ENCODE results near the gene CRTAC1. TPM values are rescaled to one million over a fixed set of nuclear protein-coding genes. Genes with fewer than 3 reads are reported as not detected.
A peak's percentile ranks its signal among the peaks of the same experiment; 100 is the strongest.

Gene CRTAC1
- polyA plus RNA-seq, 1 of the 3 experiments (the other 2 are of a cell fraction): 0.05 TPM

DNA sequence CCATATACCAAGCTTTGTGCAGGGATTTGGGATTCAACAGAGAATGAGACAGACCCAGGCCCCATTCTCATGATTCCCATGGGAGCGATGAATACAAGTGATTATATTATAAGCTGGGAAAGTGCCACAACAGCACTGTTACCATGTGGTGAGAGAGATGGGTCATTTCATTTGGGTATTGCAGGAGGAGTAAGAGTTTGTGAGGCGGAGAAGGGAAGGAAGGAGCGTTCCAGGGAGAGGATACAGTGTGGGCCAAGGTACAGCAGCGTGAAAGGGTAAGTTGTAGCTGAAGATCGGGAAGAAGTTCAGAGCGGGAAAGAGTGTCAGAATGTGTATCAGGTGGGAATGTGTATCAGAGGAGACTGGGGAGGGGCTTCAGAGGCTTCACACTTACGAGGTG, 142.3 kb downstream of the CRTAC1 start:
- Histone ChIP-seq H3K9me2 (no peaks in the 10 kb centered on the region), H3K4me1 (ENCODE audit: control insufficient read depth in 1 of 2, insufficient read depth in 2 of 2, low read depth in 1 of 2, low read length in 1 of 2) (peaks cover 5 to 22% of the 10 kb centered on the region in 2 experiments; a peak in 2 of 4 replicates), H2AFZ (ENCODE audit: low read depth) (no peak overlapping the region), H3K36me3 (replicated peaks in 1 of 2; ENCODE audit: control insufficient read depth in 1 of 2, insufficient read depth in 2 of 2, low read length in 1 of 2) (no peaks in the 10 kb centered on the region), H3F3A (replicated peaks; ENCODE audit: insufficient read depth) (peaks cover 6% of the 10 kb centered on the region), H4K20me1 (ENCODE audit: insufficient read depth) (no peaks in the 10 kb centered on the region), H3K79me2 (ENCODE audit: insufficient read depth) (no peaks in the 10 kb centered on the region), H3K4me3 (ENCODE audit: low read depth in 2 of 2, low read length in 1 of 2) (no peak overlapping the region), H3K9me3 (no peaks in the 10 kb centered on the region), H3K27ac (ENCODE audit: low read depth in 2 of 2, low read length in 1 of 2) (peak overlapping the region; percentile 35 to 66; a peak in 3 of 4 replicates), H3K4me2 (0 out of 2 replicates have a peak overlapping the region, but pooled peaks have one; percentile 40), H3K9ac (no peak overlapping the region), H3K27me3 (ENCODE audit: insufficient read depth) (no peaks in the 10 kb centered on the region)
- ChIA-PET CTCF (interaction anchor here (1.0 to 3.4 kb wide), 14 partner anchors 8 to 189 kb away, joined by 3 to 15 read pairs (median 6); no protein-coding TSS in a partner anchor), POLR2A (interaction anchor here (1.1 to 1.2 kb wide), 2 partner anchors 19 to 144 kb away, joined by 3 read pairs; no protein-coding TSS in a partner anchor)
- no peak for DNase-seq
- TF ChIP-seq MAX (IDR thresholded peaks at IDR 0.05; ENCODE audit: low read depth) (no peak), NRF1 (IDR thresholded peaks at IDR 0.05; ENCODE audit: low read depth, low read length) (no peak), SMC3 (IDR thresholded peaks at IDR 0.05; ENCODE audit: low read depth, low read length) (no peak), RAD21 (IDR thresholded peaks at IDR 0.05; ENCODE audit: low read length) (no peak), NFIC (IDR thresholded peaks at IDR 0.05; ENCODE audit: borderline replicate concordance) (no peak), FOXM1 (IDR thresholded peaks at IDR 0.05; ENCODE audit: low read depth) (no peak), JUND (IDR thresholded peaks at IDR 0.05) (no peak), USF1 (IDR thresholded peaks at IDR 0.05; ENCODE audit: borderline replicate concordance, low read depth) (no peak), POLR2AphosphoS5 (IDR thresholded peaks at IDR 0.05; ENCODE audit: low read depth, low read length) (no peak), RCOR1 (IDR thresholded peaks at IDR 0.05; ENCODE audit: low read length) (no peak), EP300 (IDR thresholded peaks at IDR 0.05; ENCODE audit: borderline replicate concordance in 1 of 2, low read depth in 1 of 2, low read length in 1 of 2) (no peak), MXI1 (IDR thresholded peaks at IDR 0.05; ENCODE audit: low read depth, low read length) (no peak)
- WGBS (ENCODE audit: low lambda C conversion rate): 96% methylated on average over 7 of the region's 7 CpGs

DNA sequence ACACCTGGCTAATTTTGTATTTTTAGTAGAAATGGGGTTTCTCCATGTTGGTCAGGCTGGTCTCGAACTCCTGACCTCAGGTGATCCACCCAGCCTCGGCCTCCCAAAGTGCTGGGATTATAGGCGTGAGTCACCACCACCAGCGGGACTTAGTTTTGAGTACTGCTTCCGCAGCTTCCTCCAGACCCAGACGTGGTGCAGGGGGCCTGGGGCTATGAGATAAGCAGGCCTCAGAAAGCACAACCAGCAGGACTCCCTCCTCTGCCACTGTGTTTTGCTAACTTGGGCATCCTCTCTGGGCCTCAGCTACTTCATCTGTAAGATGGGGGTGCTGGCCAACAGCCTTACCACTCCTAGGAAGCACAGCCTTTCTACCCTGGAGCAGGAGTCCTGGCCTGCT, 143.0 kb downstream of the CRTAC1 start:
- H3K4me3 ChIP-seq (ENCODE audit: low read depth in 2 of 2, low read length in 1 of 2): no peak overlapping the region
- ChIA-PET CTCF (interaction anchor here (0.9 to 3.4 kb wide), 11 partner anchors 10 to 190 kb away, joined by 3 to 15 read pairs (median 6); no protein-coding TSS in a partner anchor), POLR2A (no interaction called here)
- H3K79me2 ChIP-seq (ENCODE audit: insufficient read depth): no peaks in the 10 kb centered on the region
- H3K27me3 ChIP-seq (ENCODE audit: insufficient read depth): no peaks in the 10 kb centered on the region
- H3K36me3 ChIP-seq (replicated peaks in 1 of 2; ENCODE audit: control insufficient read depth in 1 of 2, insufficient read depth in 2 of 2, low read length in 1 of 2): no peaks in the 10 kb centered on the region
- H3K4me2 ChIP-seq: no peak overlapping the region
- no peaks in the 10 kb centered on the region for H3K9me2 ChIP-seq
- H3K9ac ChIP-seq: no peak overlapping the region
- peak; percentile 29; the same call in 1 of the 2 replicates for TF ChIP-seq GATA2 (CRISPR knock-in tag; IDR thresholded peaks at IDR 0.05)
- no peak for TF ChIP-seq MEF2A (IDR thresholded peaks at IDR 0.05; ENCODE audit: borderline replicate concordance, low read depth)
- no peaks in the 10 kb centered on the region for H4K20me1 ChIP-seq (ENCODE audit: insufficient read depth)
- peak; percentile 46 for DNase-seq
- peaks cover 10 to 22% of the 10 kb centered on the region in 2 experiments; a peak in 2 of 4 replicates for H3K4me1 ChIP-seq (ENCODE audit: control insufficient read depth in 1 of 2, insufficient read depth in 2 of 2, low read depth in 1 of 2, low read length in 1 of 2)
- no peak overlapping the region for H3K27ac ChIP-seq (ENCODE audit: low read depth in 2 of 2, low read length in 1 of 2)
- H3K9me3 ChIP-seq: no peaks in the 10 kb centered on the region
- peaks cover 6% of the 10 kb centered on the region for H3F3A ChIP-seq (replicated peaks; ENCODE audit: insufficient read depth)
- H2AFZ ChIP-seq (ENCODE audit: low read depth): no peak overlapping the region
- 71% methylated on average over 5 of the region's 6 CpGs for WGBS (ENCODE audit: low lambda C conversion rate)
